Testis (tissue), 3 donors: ENCODE measurements around the gene TSPAN32. TPM values are rescaled to one million over a fixed set of nuclear protein-coding genes. Genes with fewer than 3 reads are reported as not detected.

ENCODE experiments used
- DNase-seq: peaks from one replicate; pipeline ENCODE4 v3.0.0-alpha.2; 2019
- H3K27ac ChIP-seq, 2 donors: fragments of 200-600 bp; sonication (generic); one replicate each; pipeline ENCODE4 v1.5.1; 2019
- H3K27me3 ChIP-seq: fragments of 200-600 bp; sonication (generic); one replicate; pipeline ENCODE4 v1.5.1; 2019
- H3K36me3 ChIP-seq: fragments of 200-600 bp; sonication (generic); one replicate; pipeline ENCODE4 v1.5.1; 2017; ENCODE audit warnings: low read depth; ENCODE audit errors: missing control alignments
- H3K4me1 ChIP-seq: fragments of 200-600 bp; sonication (generic); one replicate; pipeline ENCODE4 v1.5.1; 2019
- H3K4me3 ChIP-seq, 2 donors: fragments of 200-600 bp; sonication (generic); one replicate each; pipeline ENCODE4 v1.5.1; 2017 to 2019
- H3K9me3 ChIP-seq: fragments of 200-600 bp; sonication (generic); one replicate; pipeline ENCODE4 v1.5.1; 2017
- CTCF ChIP-seq, 3 experiments: fragments of 450-650 bp in 2 of 3; fragments of 200-600 bp in 1 of 3; sonication (generic) in 1 of 3; IDR thresholded peaks; one replicate each; pipeline ENCODE4 v1.5.1; 2016 to 2019; ENCODE audit warnings: antibody characterized with exemption in 3 of 3, mild to moderate bottlenecking in 2 of 3, moderate library complexity in 1 of 3
- POLR2A ChIP-seq: fragments of 450-650 bp; IDR thresholded peaks from one replicate; pipeline ENCODE4 v1.6.1; 2017; ENCODE audit warnings: antibody characterized with exemption, mild to moderate bottlenecking, moderate library complexity
- WGBS, 2 donors: methylation state at CpG; one replicate each; pipeline ENCODE4 v1.1.5; 2018; 5-methylcytosine and 5-hydroxymethylcytosine counted together
- intact Hi-C: fragments of 100-400 bp; cut with DNase I; formaldehyde crosslinking; loops from one replicate; pipeline ENCODE4 v1.15.1; 2023; ENCODE audit warnings: low total_unique reads
- polyA plus RNA-seq: library from polyadenylated mRNA; stranded (reverse); fragments of 350-450 nt; fragmentation: Illumina TruSeq; extraction: RNeasy Lipid Tissue Mini Kit (QIAGEN cat#74804); gene quantifications from one replicate; pipeline ENCODE4 v1.2.3, GENCODE V29; 2014; ENCODE audit warnings: low read depth, low replicate concordance; ENCODE audit not compliant: insufficient read depth
- total RNA-seq, 2 donors: library from RNA; depleted of rRNA; stranded (reverse); fragments of >200 nt; gene quantifications; one replicate each; pipeline ENCODE4 v1.2.3, GENCODE V29; 2016

The TSPAN32 gene
- total and polyA plus RNA-seq, 3 donors from 2014 or later: 1.0 to 1.5 (median 1.1) TPM

DNA sequence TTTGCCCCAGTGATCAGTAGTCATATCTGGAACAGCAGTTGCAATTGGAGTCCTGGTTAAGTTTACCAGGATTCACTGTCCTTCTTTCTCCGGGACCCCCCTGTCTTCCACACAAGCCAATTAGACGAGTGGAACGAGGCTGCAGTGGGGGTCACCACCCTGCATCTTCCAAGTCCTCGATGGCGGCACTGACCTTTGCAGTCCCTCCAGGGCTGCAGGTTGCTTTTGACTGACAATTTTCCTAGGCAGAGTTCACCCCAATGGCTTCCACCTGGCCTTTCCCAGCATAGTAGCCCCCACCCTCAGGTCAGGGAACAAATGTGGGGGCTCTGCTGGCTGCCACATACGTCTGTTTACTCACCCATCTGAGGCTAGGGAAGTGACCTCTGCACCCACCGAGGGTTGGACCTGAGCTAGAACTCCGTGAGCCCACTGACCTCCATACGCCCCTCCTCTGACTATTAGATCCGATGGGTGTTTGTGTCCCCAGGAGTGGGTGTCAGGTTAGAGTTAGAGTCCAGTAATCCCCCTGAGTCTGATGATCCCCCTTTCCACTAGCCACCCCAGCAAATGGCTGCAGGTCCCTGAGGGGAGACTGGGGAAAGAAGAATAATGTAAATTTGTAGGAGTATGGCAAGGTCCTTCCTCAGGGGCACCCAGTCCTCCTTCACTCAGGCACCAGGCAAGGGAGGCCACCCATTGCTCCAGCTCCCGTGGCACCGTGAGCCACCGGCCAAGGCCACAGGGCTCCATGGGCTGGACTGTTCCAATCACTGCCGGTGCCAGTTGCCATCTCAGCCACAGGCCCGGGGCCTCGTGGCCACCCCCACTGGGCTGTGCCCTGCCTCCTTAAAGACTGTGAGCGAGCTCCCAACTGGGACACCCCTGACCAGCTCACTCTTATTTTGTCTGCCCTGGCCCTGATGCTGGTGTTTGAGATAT, 5.6 kb upstream of the TSPAN32 start:
- H3K27me3 ChIP-seq: no peaks in the 10 kb centered on the region
- intact Hi-C loops: loop anchor here (5.0 kb wide), 1 partner anchor 99 kb away; no protein-coding TSS in a partner anchor
- no peaks in the 10 kb centered on the region for H3K4me1 ChIP-seq
- no peak overlapping the region for H3K4me3 ChIP-seq
- no peaks in the 10 kb centered on the region for H3K9me3 ChIP-seq
- no peaks in the 10 kb centered on the region for H3K36me3 ChIP-seq
- peak; percentile 10 for DNase-seq
- TF ChIP-seq CTCF (IDR thresholded peaks at IDR 0.05): no peak
- no peak for TF ChIP-seq POLR2A
- 88 to 89% methylated on average over 16 to 17 of the region's 17 CpGs for WGBS, 2 donors
- H3K27ac ChIP-seq: no peak overlapping the region

GRCh38 chr11:2296913-2297622, 4.7 kb upstream of the TSPAN32 start:
- intact Hi-C loops: loop anchor here (5.0 kb wide), 1 partner anchor 100 kb away; no protein-coding TSS in a partner anchor
- H3K9me3 ChIP-seq: no peaks in the 10 kb centered on the region
- peak; percentile 7 for DNase-seq
- no peak overlapping the region for H3K4me3 ChIP-seq
- no peaks in the 10 kb centered on the region for H3K36me3 ChIP-seq
- 92 to 97% methylated on average over 11 to 13 of the region's 13 CpGs for WGBS, 2 donors
- no peaks in the 10 kb centered on the region for H3K4me1 ChIP-seq
- TF ChIP-seq POLR2A (no peak), CTCF (IDR thresholded peaks at IDR 0.05) (no peak)
- H3K27ac ChIP-seq: no peak overlapping the region
- no peaks in the 10 kb centered on the region for H3K27me3 ChIP-seq

DNA sequence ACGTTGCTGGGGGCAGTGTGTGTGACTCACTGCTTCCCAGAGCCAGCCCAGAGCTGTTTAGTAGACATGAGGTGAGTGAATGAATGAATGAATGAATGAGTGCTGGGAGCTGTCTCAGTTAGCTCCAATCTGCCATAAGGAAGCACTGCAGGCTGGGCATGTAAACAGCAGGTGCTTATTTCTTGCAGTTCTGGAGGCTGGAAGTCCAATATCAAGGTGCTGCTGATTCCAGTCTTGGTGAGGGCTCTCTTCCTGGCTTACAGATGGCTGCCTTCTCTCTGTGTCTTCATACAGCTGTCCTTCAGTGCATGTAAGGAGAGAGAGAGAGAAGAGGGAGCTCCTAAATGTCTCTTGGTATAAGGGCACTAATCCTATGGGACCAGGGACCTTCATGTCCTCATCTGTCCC, 4.2 kb upstream of the TSPAN32 start:
- peak; percentile 2 for DNase-seq

More for the DNA sequence above, 4.2 kb upstream of the TSPAN32 start:
- Histone ChIP-seq H3K9me3 (no peaks in the 10 kb centered on the region), H3K27me3 (no peaks in the 10 kb centered on the region), H3K27ac (no peak overlapping the region), H3K36me3 (no peaks in the 10 kb centered on the region), H3K4me1 (peaks cover 3% of the 10 kb centered on the region), H3K4me3 (no peak overlapping the region)
- intact Hi-C loops: loop anchor here (5.0 kb wide), 1 partner anchor 100 kb away; no protein-coding TSS in a partner anchor
- 75 to 100% methylated on average over 1 of the region's 1 CpG for WGBS, 2 donors
- TF ChIP-seq POLR2A: no peak
- no peak for TF ChIP-seq CTCF (IDR thresholded peaks at IDR 0.05)
